ENCODE data around the gene ATG10.

- TF ChIP-seq POLR2AphosphoS5 (IDR thresholded peaks at IDR 0.05; ENCODE audit: low read depth, low read length): no peak
- no peak for TF ChIP-seq USF2 (IDR thresholded peaks at IDR 0.05; ENCODE audit: borderline replicate concordance, low read depth, low read length)
- no peak for TF ChIP-seq IRF3 (IDR thresholded peaks at IDR 0.05; ENCODE audit: low read depth, low read length)
- no peak for TF ChIP-seq CTCF (IDR thresholded peaks at IDR 0.05)
- TF ChIP-seq GABPA (IDR thresholded peaks at IDR 0.05; ENCODE audit: low read depth): no peak
- no peak for TF ChIP-seq TEAD4 (IDR thresholded peaks at IDR 0.05; ENCODE audit: borderline replicate concordance, insufficient read depth)
- no peak for TF ChIP-seq NFIC (IDR thresholded peaks at IDR 0.05; ENCODE audit: borderline replicate concordance)
- no peak for TF ChIP-seq MAX (IDR thresholded peaks at IDR 0.05; ENCODE audit: low read depth)
- no peak for TF ChIP-seq SMC3 (IDR thresholded peaks at IDR 0.05; ENCODE audit: low read depth, low read length)
- no peak for TF ChIP-seq TAF1 (IDR thresholded peaks at IDR 0.05; ENCODE audit: borderline replicate concordance, low read depth, low read length)
- no peak for TF ChIP-seq CHD2 (IDR thresholded peaks at IDR 0.05; ENCODE audit: low read length, partially characterized antibody)
- TF ChIP-seq YY1 (IDR thresholded peaks at IDR 0.05; ENCODE audit: low read depth): no peak
Observed at GRCh38 chr5:82234885-82235284, 263.1 kb downstream of the ATG10 start.
